Memory B cell (primary cell): ENCODE results near the gene UGT1A10.
"Not testable (repeated sequence)": the region's sequence is repeated elsewhere in the genome, so short reads cannot be mapped to it uniquely, and the experiment has no call there.

Source experiments
- ATAC-seq: fragments of 150-1000 bp; cut with Tn5 transposase; 2 replicates; pipeline ENCODE4 v1.10.0; 2021; ENCODE audit warnings: low read depth, mild to moderate bottlenecking, moderate library complexity
- DNase-seq, 2 donors: peaks; one replicate each; pipeline ENCODE4 v3.0.0; 2022; ENCODE audit warnings: low spot score in 2 of 2
- H3K27ac Mint-ChIP-seq: one replicate; pipeline ENCODE4 v1.8.0; 2022; ENCODE audit warnings: mild to moderate bottlenecking, moderate library complexity, mixed read lengths
- H3K27me3 Mint-ChIP-seq: one replicate; pipeline ENCODE4 v1.8.0; 2022; ENCODE audit warnings: mixed read lengths
- H3K36me3 Mint-ChIP-seq: one replicate; pipeline ENCODE4 v1.8.0; 2022; ENCODE audit warnings: mild to moderate bottlenecking, mixed read lengths
- H3K4me1 Mint-ChIP-seq: one replicate; pipeline ENCODE4 v1.8.0; 2022; ENCODE audit warnings: mixed read lengths
- H3K4me3 Mint-ChIP-seq: one replicate; pipeline ENCODE4 v1.8.0; 2022; ENCODE audit warnings: mild to moderate bottlenecking, moderate library complexity, mixed read lengths
- H3K9me3 Mint-ChIP-seq: one replicate; pipeline ENCODE4 v1.8.0; 2022; ENCODE audit warnings: mixed read lengths

The UGT1A10 gene

GRCh38 chr2:233747283-233747544 lies 111.0 kb downstream of the UGT1A10 start:
- ATAC-seq = no peak

DNA sequence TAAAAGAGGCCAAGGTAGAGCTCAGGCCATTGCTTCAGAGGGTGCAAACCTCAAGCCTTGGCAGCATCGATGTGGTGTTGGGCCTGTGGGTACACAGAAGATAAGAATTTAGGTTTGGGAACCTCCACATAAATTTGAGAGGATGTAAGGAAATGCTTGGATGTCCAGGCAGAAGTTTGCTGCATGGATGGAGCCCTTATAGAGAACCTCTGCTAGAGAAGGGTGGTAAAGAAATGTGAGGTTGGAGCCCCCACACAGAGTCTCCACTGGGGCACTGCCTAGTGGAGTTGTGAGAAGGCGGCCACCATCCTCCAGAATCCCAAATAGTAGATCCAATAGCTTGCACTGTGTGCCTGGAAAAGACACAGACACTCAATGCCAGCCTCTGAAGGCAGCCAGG lies 114.4 kb downstream of the UGT1A10 start:
- H3K4me3 Mint-ChIP-seq, H3K27ac Mint-ChIP-seq, ATAC-seq, DNase-seq, H3K36me3 Mint-ChIP-seq, H3K4me1 Mint-ChIP-seq: not testable (repeated sequence)
- H3K9me3 Mint-ChIP-seq = peaks cover 13% of the 10 kb centered on the region
- peaks cover 22% of the 10 kb centered on the region for H3K27me3 Mint-ChIP-seq

More at GRCh38 chr2:233747283-233747544, 111.0 kb downstream of the UGT1A10 start:
- Mint-ChIP-seq H3K9me3 (peaks cover 11% of the 10 kb centered on the region), H3K4me1 (no peaks in the 10 kb centered on the region), H3K36me3 (peaks cover 7% of the 10 kb centered on the region), H3K4me3 (no peak overlapping the region), H3K27me3 (peaks cover 23% of the 10 kb centered on the region), H3K27ac (no peak overlapping the region)
- DNase-seq = no peak

DNA sequence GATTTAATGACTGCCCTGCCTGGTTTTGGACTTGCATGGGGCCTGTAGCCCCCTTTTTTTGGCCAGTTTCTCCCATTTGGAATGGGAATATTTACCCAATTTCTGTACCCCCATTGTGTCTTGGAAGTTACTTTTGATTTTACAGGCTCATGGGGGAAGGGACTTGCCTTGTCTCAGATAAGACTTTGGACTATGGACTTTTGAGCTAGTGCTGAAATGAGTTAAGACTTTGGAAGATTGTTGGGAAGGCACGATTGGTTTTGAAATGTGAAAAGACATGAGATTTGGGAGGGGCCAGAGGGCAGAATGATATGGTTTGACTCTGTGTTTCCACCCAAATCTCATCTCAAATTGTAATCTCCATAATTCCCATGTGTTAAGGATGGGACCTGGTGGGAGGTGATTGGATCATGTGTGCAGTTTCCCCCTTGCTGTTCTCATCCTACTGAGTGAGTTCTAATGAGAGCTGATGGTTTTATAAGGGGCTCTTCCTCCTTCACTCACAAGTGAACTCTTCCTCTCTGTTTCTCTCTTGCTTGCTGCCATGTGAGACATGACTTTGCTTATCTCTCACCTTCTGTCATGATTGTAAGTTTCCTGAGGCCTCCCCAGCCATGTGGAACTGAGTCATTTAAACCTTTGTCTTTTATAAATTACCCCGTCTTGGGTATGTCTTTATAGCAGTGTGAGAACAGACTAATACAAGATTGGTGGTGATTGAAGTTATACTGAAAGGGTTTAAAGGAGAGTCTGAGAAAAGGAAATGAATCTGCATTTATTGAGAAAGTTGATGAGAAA lies 115.2 kb downstream of the UGT1A10 start:
- not testable (repeated sequence) for H3K36me3 Mint-ChIP-seq, DNase-seq, ATAC-seq, H3K27ac Mint-ChIP-seq, H3K4me3 Mint-ChIP-seq, H3K4me1 Mint-ChIP-seq
- H3K27me3 Mint-ChIP-seq = peaks cover 22% of the 10 kb centered on the region
- H3K9me3 Mint-ChIP-seq = peaks cover 13% of the 10 kb centered on the region

GRCh38 chr2:233754872-233755611 lies 118.8 kb downstream of the UGT1A10 start:
- H3K27me3 Mint-ChIP-seq = peaks cover 2% of the 10 kb centered on the region

GRCh38 chr2:233756429-233757081 lies 120.3 kb downstream of the UGT1A10 start:
- DNase-seq (no peak), ATAC-seq (no peak)
- peaks cover 3% of the 10 kb centered on the region for H3K27me3 Mint-ChIP-seq
- H3K9me3 Mint-ChIP-seq = peaks cover 6% of the 10 kb centered on the region
- H3K27ac Mint-ChIP-seq = no peak overlapping the region
- no peaks in the 10 kb centered on the region for H3K4me1 Mint-ChIP-seq
- no peak overlapping the region for H3K4me3 Mint-ChIP-seq
- H3K36me3 Mint-ChIP-seq = peaks cover 3% of the 10 kb centered on the region

More at GRCh38 chr2:233754872-233755611, 118.8 kb downstream of the UGT1A10 start:
- no peaks in the 10 kb centered on the region for H3K4me1 Mint-ChIP-seq
- H3K9me3 Mint-ChIP-seq = peaks cover 9% of the 10 kb centered on the region
- ATAC-seq (no peak), DNase-seq (no peak)
- peaks cover 4% of the 10 kb centered on the region for H3K36me3 Mint-ChIP-seq
- no peak overlapping the region for H3K27ac Mint-ChIP-seq
- no peak overlapping the region for H3K4me3 Mint-ChIP-seq

GRCh38 chr2:233758141-233758540 lies 121.9 kb downstream of the UGT1A10 start:
- Mint-ChIP-seq H3K4me3 (no peak overlapping the region), H3K36me3 (no peaks in the 10 kb centered on the region), H3K27me3 (peaks cover 2% of the 10 kb centered on the region), H3K27ac (no peak overlapping the region), H3K4me1 (no peaks in the 10 kb centered on the region), H3K9me3 (no peaks in the 10 kb centered on the region)
- DNase-seq (no peak), ATAC-seq (no peak)

DNA sequence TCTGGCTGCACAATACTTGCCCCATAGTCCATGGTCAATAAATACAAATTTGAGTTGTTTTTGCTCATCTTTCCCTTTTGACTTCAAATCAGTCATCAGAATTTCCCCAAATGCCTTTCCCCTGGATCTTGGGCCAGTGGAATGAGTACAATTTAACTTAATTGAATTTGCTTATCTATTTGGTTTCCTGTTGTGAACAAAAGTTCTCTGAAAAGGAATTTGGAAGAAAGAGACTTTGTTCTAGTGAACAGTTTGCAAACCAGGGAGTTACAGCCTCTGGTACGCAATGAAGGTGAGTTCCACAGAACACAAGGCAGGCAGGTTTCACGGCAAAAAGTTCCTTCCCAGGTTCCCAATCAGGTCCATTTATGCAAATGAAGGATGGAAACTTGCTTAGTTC lies 122.6 kb downstream of the UGT1A10 start:
- H3K27ac Mint-ChIP-seq = no peak overlapping the region

DNA sequence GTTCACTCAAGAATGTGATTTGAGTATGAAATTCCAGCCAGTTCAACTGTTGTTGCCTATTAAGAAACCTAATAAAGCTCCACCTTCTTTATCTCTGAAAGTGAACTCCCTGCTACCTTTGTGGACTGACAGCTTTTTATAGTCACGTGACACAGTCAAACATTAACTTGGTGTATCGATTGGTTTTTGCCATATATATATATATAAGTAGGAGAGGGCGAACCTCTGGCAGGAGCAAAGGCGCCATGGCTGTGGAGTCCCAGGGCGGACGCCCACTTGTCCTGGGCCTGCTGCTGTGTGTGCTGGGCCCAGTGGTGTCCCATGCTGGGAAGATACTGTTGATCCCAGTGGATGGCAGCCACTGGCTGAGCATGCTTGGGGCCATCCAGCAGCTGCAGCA lies 123.8 kb downstream of the UGT1A10 start, which contains the start of gene UGT1A1:
TSS of gene UGT1A1 (plus strand) at position 228 of the 400 bp plus-strand sequence. CDS start at position 246, 18 bp downstream.
- H3K27me3 Mint-ChIP-seq = peaks cover 12% of the 10 kb centered on the region
- H3K9me3 Mint-ChIP-seq = no peaks in the 10 kb centered on the region
- H3K4me3 Mint-ChIP-seq = no peak within 1 kb of the TSS
- H3K36me3 Mint-ChIP-seq = no peaks in the 10 kb centered on the region
- ATAC-seq = no peak
- H3K4me1 Mint-ChIP-seq = no peaks in the 10 kb centered on the region
- no peak for DNase-seq
- no peak within 1 kb of the TSS for H3K27ac Mint-ChIP-seq

More for the DNA sequence above, 122.6 kb downstream of the UGT1A10 start:
- no peaks in the 10 kb centered on the region for H3K9me3 Mint-ChIP-seq
- no peaks in the 10 kb centered on the region for H3K36me3 Mint-ChIP-seq
- no peaks in the 10 kb centered on the region for H3K4me1 Mint-ChIP-seq
- DNase-seq = no peak
- peaks cover 7% of the 10 kb centered on the region for H3K27me3 Mint-ChIP-seq
- ATAC-seq = no peak
- H3K4me3 Mint-ChIP-seq = no peak overlapping the region

DNA sequence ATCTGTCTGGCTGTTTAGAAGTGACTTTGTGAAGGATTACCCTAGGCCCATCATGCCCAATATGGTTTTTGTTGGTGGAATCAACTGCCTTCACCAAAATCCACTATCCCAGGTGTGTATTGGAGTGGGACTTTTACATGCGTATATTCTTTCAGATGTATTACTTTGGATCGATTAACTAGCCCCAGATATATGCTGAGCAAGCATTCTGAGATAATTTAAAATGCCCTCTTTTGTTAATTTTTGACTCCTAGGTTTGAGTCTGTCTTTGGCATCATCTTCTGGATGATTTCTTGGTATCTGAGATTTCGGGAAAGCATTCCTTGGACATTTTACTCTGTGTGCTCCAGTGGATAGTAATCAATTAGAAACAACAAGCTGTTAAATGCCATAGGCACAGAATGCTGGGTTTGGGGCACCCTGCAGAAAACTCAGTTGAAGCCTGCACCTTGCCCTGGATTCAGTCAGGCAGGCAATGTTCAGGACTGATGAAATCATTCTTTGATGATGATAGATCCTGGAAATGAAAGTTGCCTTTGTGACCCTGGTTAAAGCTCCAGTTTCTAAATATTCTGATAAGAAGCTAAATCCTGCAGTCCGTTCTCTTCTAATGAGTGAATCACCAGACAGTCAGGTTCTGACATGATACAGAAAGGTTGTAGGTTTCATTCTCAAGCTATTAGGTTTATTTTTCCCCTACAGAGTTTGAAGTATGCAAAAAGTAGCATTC lies 125.0 kb downstream of the UGT1A10 start:
- no peaks in the 10 kb centered on the region for H3K36me3 Mint-ChIP-seq
- H3K27me3 Mint-ChIP-seq = peaks cover 14% of the 10 kb centered on the region
- no peak overlapping the region for H3K4me3 Mint-ChIP-seq
- no peak overlapping the region for H3K27ac Mint-ChIP-seq
- DNase-seq (no peak), ATAC-seq (no peak)
- H3K4me1 Mint-ChIP-seq = no peaks in the 10 kb centered on the region
- H3K9me3 Mint-ChIP-seq = no peaks in the 10 kb centered on the region

DNA sequence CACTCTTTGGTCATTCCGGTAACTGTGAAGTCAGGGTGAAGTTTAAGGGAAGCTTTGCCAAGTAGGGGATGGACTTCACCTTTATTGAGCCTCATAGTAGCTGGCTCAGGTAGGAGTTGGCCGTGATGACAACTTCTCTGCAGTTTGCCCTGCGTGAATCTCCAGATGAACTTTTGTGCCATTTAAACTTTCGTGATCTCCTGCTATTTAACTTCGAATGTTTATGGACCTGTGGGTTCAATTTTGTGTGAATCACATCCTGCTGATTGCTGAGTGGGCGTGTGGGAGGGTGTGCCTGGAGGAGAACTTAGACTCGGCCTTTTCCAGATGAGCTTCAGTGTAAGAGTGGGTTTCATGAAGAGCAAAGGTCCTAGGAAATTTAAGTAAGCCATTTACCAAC lies 128.0 kb downstream of the UGT1A10 start:
- no peaks in the 10 kb centered on the region for H3K9me3 Mint-ChIP-seq
- no peak for ATAC-seq

GRCh38 chr2:233764761-233765160 lies 128.5 kb downstream of the UGT1A10 start:
- DNase-seq = no peak
- H3K27ac Mint-ChIP-seq = no peak overlapping the region
- no peaks in the 10 kb centered on the region for H3K4me1 Mint-ChIP-seq
- no peaks in the 10 kb centered on the region for H3K36me3 Mint-ChIP-seq
- H3K27me3 Mint-ChIP-seq = peaks cover 20% of the 10 kb centered on the region
- H3K9me3 Mint-ChIP-seq = no peaks in the 10 kb centered on the region
- ATAC-seq = no peak
- no peak overlapping the region for H3K4me3 Mint-ChIP-seq

More for the DNA sequence above, 128.0 kb downstream of the UGT1A10 start:
- DNase-seq = no peak
- Mint-ChIP-seq H3K27ac (no peak overlapping the region), H3K36me3 (no peaks in the 10 kb centered on the region), H3K4me3 (no peak overlapping the region), H3K4me1 (no peaks in the 10 kb centered on the region), H3K27me3 (peaks cover 18% of the 10 kb centered on the region)

DNA sequence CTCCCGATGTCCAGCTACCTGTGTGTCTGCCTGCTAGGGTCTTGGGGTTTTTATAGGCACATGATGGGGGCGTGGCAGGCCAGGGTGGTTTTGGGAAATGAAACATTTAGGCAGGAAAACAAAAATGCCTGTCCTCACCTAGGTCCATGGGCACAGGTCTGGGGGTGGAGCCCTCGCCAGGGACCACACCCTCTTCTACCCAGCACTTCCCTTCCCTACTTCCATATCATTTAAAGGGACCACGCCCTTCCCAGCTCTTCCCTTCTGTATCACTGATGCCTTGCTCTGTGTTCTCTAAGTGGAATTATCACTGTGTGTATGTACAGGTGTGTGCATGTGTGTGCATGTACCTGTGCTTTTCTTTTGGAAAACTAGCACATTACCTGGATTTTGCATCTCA lies 130.2 kb downstream of the UGT1A10 start:
- Mint-ChIP-seq H3K4me1 (no peaks in the 10 kb centered on the region), H3K27me3 (peaks cover 21% of the 10 kb centered on the region), H3K36me3 (no peaks in the 10 kb centered on the region), H3K9me3 (no peaks in the 10 kb centered on the region), H3K4me3 (no peak overlapping the region), H3K27ac (no peak overlapping the region)
- ATAC-seq (no peak), DNase-seq (no peak)

DNA sequence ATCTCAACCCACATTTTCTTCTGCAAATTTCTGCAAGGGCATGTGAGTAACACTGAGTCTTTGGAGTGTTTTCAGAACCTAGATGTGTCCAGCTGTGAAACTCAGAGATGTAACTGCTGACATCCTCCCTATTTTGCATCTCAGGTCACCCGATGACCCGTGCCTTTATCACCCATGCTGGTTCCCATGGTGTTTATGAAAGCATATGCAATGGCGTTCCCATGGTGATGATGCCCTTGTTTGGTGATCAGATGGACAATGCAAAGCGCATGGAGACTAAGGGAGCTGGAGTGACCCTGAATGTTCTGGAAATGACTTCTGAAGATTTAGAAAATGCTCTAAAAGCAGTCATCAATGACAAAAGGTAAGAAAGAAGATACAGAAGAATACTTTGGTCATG lies 131.8 kb downstream of the UGT1A10 start:
- no peak overlapping the region for H3K4me3 Mint-ChIP-seq
- no peak overlapping the region for H3K27ac Mint-ChIP-seq
- no peak for DNase-seq
- no peaks in the 10 kb centered on the region for H3K36me3 Mint-ChIP-seq
- H3K4me1 Mint-ChIP-seq = no peaks in the 10 kb centered on the region
- no peak for ATAC-seq
- H3K9me3 Mint-ChIP-seq = no peaks in the 10 kb centered on the region
- peaks cover 19% of the 10 kb centered on the region for H3K27me3 Mint-ChIP-seq

- Mint-ChIP-seq H3K4me3 (no peak overlapping the region), H3K4me1 (no peaks in the 10 kb centered on the region), H3K9me3 (no peaks in the 10 kb centered on the region), H3K27me3 (peaks cover 12% of the 10 kb centered on the region), H3K36me3 (no peaks in the 10 kb centered on the region), H3K27ac (no peak overlapping the region)
- DNase-seq (no peak), ATAC-seq (no peak)
Observed at GRCh38 chr2:233769260-233769659, 133.0 kb downstream of the UGT1A10 start.
